GM23248 (cell line): ENCODE results near the gene TTLL5.

ENCODE experiments used
- EZH2 ChIP-seq: fragments of 200-600 bp; sonication (generic); IDR thresholded peaks from 2 replicates; pipeline ENCODE4 v1.6.1; 2018; ENCODE audit warnings: antibody characterized with exemption, mild to moderate bottlenecking; ENCODE audit not compliant: insufficient read depth, poor library complexity, severe bottlenecking
- EZH2phosphoT487 ChIP-seq: fragments of 200-600 bp; sonication (generic); IDR thresholded peaks from 2 replicates; pipeline ENCODE4 v1.6.1; 2018; ENCODE audit warnings: antibody characterized with exemption, moderate library complexity, mild to moderate bottlenecking, low read depth; ENCODE audit not compliant: insufficient read depth

DNA sequence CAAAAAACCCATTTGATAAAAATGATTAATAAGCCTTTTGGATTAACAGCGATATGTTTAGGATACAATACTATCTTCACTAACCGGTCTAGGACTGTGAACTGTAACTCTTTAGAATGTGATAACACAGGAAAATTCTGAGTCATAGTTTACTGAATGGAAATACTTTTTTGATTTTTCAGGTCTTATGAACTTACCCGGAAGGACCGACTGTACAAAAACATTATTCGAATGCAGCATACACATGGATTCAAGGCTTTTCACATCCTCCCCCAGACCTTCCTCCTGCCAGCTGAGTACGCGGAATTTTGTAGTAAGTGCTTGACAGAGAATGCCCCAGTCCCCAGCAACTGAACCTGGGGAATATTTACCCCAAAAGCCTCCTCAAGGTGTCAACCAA, 29.0 kb downstream of the TTLL5 start:
- TF ChIP-seq EZH2phosphoT487 (no peak), EZH2 (no peak)
